Stimulated activated naive CD4-positive, alpha-beta T cell (primary cell): ENCODE data around the gene MAPK8IP2.

Experiments
- DNase-seq, 6 experiments: peaks; one replicate each; lab custom pipeline; 2025; lab: John Stamatoyannopoulos, UW

MAPK8IP2 gene

GRCh38 chr22:50600538-50600937 is at the start of gene MAPK8IP2:
TSS of gene MAPK8IP2 (plus strand) at chr22:50600793. CDS start at chr22:50600819, 26 bp downstream.
- no peak for DNase-seq

GRCh38 chr22:50551160-50551752 is 49.3 kb upstream of the MAPK8IP2 start:
- no peak for DNase-seq

- no peak for DNase-seq
Measured at GRCh38 chr22:50553310-50553709, 47.3 kb upstream of the MAPK8IP2 start.

GRCh38 chr22:50556703-50557102 is 43.9 kb upstream of the MAPK8IP2 start:
- no peak for DNase-seq

GRCh38 chr22:50560034-50560433 is 40.6 kb upstream of the MAPK8IP2 start:
- no peak for DNase-seq

GRCh38 chr22:50561401-50562358 is 38.9 kb upstream of the MAPK8IP2 start:
- DNase-seq: no peak

GRCh38 chr22:50562523-50563412 is 37.8 kb upstream of the MAPK8IP2 start, which contains the start of gene SYCE3:
TSS of gene SYCE3 (minus strand) at chr22:50562919. CDS start at chr22:50556405, 6,514 bp downstream.
- peak; percentile 86 to 96 (median 94) for DNase-seq

- no peak for DNase-seq
Measured at GRCh38 chr22:50563413-50564160, 37.0 kb upstream of the MAPK8IP2 start.

GRCh38 chr22:50564289-50564688 is 36.3 kb upstream of the MAPK8IP2 start:
- no peak for DNase-seq

- no peak for DNase-seq
Measured at GRCh38 chr22:50567721-50568252, 32.8 kb upstream of the MAPK8IP2 start.

- no peak for DNase-seq
Measured at GRCh38 chr22:50568626-50569025, 32.0 kb upstream of the MAPK8IP2 start.

GRCh38 chr22:50569041-50569459 is 31.5 kb upstream of the MAPK8IP2 start:
- no peak for DNase-seq

- DNase-seq: no peak
Measured at GRCh38 chr22:50569896-50570535, 30.6 kb upstream of the MAPK8IP2 start.

- no peak for DNase-seq
Measured at GRCh38 chr22:50570861-50571260, 29.7 kb upstream of the MAPK8IP2 start.

GRCh38 chr22:50571264-50572175 is 29.1 kb upstream of the MAPK8IP2 start:
- DNase-seq: no peak

- no peak for DNase-seq
Measured at GRCh38 chr22:50572965-50573364, 27.6 kb upstream of the MAPK8IP2 start.

GRCh38 chr22:50573491-50574382 is 26.9 kb upstream of the MAPK8IP2 start:
- DNase-seq: no peak

- DNase-seq: no peak
Measured at GRCh38 chr22:50574383-50574755, 26.2 kb upstream of the MAPK8IP2 start.
